T-cell (primary cell): ENCODE data around the gene PCGF2. TPM values are rescaled to one million over a fixed set of nuclear protein-coding genes. Genes with fewer than 3 reads are reported as not detected.

ENCODE experiments used
- ATAC-seq, 4 experiments: fragments of 200-7000 bp in 3 of 4; fragments of 150-1000 bp in 1 of 4; cut with Tn5 transposase; replicated peaks in 1 of 4; 1 replicate in 3 of 4; 2 replicates in 1 of 4; pipeline ENCODE4 v1.10.0; 2021; ENCODE audit warnings: moderate library complexity in 3 of 4, mild to moderate bottlenecking in 2 of 4, moderate number of reproducible peaks in 1 of 4
- CTCF ChIA-PET, 2 donors: fragments of 300-600 bp; sonication (Branson Sonifier 250); formaldehyde crosslinking; loops; one replicate each; lab custom pipeline; 2022; ENCODE audit warnings: antibody characterized with exemption in 2 of 2; lab: Charles Lee
- POLR2A ChIA-PET, 2 donors: fragments of 300-600 bp; sonication (Branson Sonifier 250); formaldehyde crosslinking; loops; one replicate each; lab custom pipeline; 2022; ENCODE audit warnings: antibody characterized with exemption in 2 of 2; lab: Charles Lee
- DNase-seq, 35 experiments: peaks; one replicate each; pipeline versions ENCODE4 v3.0.0 to v3.0.0-alpha.2; 2013 to 2023
- H3K27ac ChIP-seq: one replicate; pipeline ENCODE4 v1.5.1; 2013; ENCODE audit warnings: low read length
- H3K27me3 ChIP-seq, 2 experiments: replicated peaks in 1 of 2; 1 replicate in 1 of 2; 2 replicates in 1 of 2; pipeline versions ENCODE4 v1.6.1 to v1.7.0; 2013; ENCODE audit warnings: low read length in 1 of 2, mixed read lengths in 1 of 2; ENCODE audit not compliant: control insufficient read depth in 2 of 2, insufficient read depth in 2 of 2; ENCODE audit errors: extremely low read depth in 1 of 2
- H3K36me3 ChIP-seq, 2 donors: 1 replicate in 1 of 2; 2 replicates in 1 of 2; pipeline versions ENCODE4 v1.6.1 to v1.7.0; 2013; ENCODE audit warnings: low read length in 1 of 2; ENCODE audit not compliant: control insufficient read depth in 2 of 2, insufficient read depth in 1 of 2; ENCODE audit errors: extremely low read depth in 1 of 2
- H3K4me1 ChIP-seq, 2 experiments: 1 replicate in 1 of 2; 2 replicates in 1 of 2; pipeline versions ENCODE4 v1.6.1 to v1.7.0; 2013; ENCODE audit warnings: low read length in 2 of 2, mixed read lengths in 1 of 2; ENCODE audit not compliant: insufficient read depth in 2 of 2, control insufficient read depth in 1 of 2; ENCODE audit errors: extremely low read depth in 1 of 2
- H3K4me3 ChIP-seq, 2 donors: 1 replicate in 1 of 2; 2 replicates in 1 of 2; pipeline versions ENCODE4 v1.5.1 to v1.7.0; 2013; ENCODE audit warnings: mild to moderate bottlenecking in 2 of 2, low read length in 1 of 2, moderate library complexity in 1 of 2; ENCODE audit not compliant: control insufficient read depth in 1 of 2; ENCODE audit errors: extremely low read depth in 1 of 2
- H3K9me3 ChIP-seq: 2 replicates; pipeline ENCODE4 v1.7.0; 2013
- H3K27ac Mint-ChIP-seq, 2 donors: one replicate each; pipeline ENCODE4 v1.8.0; 2020 to 2021; ENCODE audit warnings: mild to moderate bottlenecking in 2 of 2, mixed read lengths in 2 of 2
- H3K27me3 Mint-ChIP-seq, 2 donors: one replicate each; pipeline ENCODE4 v1.8.0; 2021 to 2022; ENCODE audit warnings: mixed read lengths in 2 of 2
- H3K36me3 Mint-ChIP-seq: one replicate; pipeline ENCODE4 v1.8.0; 2021; ENCODE audit warnings: mixed read lengths
- H3K4me1 Mint-ChIP-seq, 3 donors: one replicate each; pipeline ENCODE4 v1.8.0; 2020 to 2022; ENCODE audit warnings: mixed read lengths in 3 of 3, mild to moderate bottlenecking in 1 of 3
- H3K4me3 Mint-ChIP-seq, 3 donors: one replicate each; pipeline ENCODE4 v1.8.0; 2020 to 2022; ENCODE audit warnings: mild to moderate bottlenecking in 3 of 3, mixed read lengths in 3 of 3, moderate library complexity in 3 of 3
- H3K9me3 Mint-ChIP-seq, 3 donors: one replicate each; pipeline ENCODE4 v1.8.0; 2020 to 2022; ENCODE audit warnings: mixed read lengths in 3 of 3
- WGBS: methylation state at CpG from one replicate; pipeline ENCODE4 v1.1.5; 2013; ENCODE audit warnings: missing lambda C conversion rate; ENCODE audit not compliant: insufficient coverage; 5-methylcytosine and 5-hydroxymethylcytosine counted together
- total RNA-seq, 35 experiments: library from RNA in 6 of 35; stranded (reverse) in 6 of 35; fragments of 120-200 nt in 1 of 35; gene quantifications; one replicate each; pipeline versions ENCODE4 v1.2.1 to v1.2.4 and lab custom pipeline; 2013 to 2026

The PCGF2 gene
- total RNA-seq, 5 donors from 2014 or later (not counting 1 experiment from before 2014, with no cell fraction given) = 0.28 to 0.69 (median 0.53) TPM; not detected in 2

DNA sequence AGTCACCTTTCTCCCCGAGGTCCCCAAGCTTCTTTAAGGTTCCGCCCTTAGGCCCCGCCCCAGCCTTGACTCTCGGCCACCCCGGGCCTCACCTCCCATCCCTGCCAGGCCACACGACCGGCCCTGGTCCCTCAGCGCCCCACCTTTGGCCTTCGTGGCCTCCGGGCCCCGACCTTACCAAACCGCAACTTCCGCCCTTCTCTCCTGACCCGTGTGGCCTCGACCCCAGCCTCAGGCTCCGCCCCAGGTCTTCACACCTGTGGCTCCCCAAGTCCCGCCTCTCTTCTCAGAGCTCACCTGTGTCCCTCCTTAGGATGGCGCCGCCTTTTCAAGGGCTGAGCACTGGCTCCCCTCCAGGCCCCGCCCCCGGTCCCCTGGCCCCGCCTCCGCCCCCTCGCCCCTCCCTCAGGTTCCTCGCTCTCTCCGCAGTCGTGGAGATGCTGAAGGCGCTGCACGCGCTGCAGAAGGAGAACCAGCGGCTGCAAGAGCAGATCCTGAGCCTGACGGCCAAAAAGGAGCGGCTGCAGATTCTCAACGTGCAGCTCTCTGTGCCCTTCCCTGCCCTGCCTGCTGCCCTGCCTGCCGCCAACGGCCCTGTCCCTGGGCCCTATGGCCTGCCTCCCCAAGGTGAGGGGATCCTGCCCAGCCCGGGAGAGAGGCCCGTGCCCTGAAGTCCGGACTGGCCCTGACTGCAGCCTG, 28.0 kb downstream of the PCGF2 start:
- H3K36me3 Mint-ChIP-seq = peaks cover 32% of the 10 kb centered on the region
- POLR2A ChIA-PET = no interaction called here
- Histone ChIP-seq H3K9me3 (no peaks in the 10 kb centered on the region), H3K36me3 (peaks cover 26 to 89% of the 10 kb centered on the region in 2 donors), H3K27ac (no peak overlapping the region), H3K4me3 (no peak overlapping the region), H3K4me1 (peaks cover 4 to 69% of the 10 kb centered on the region in 2 experiments), H3K27me3 (no peaks in the 10 kb centered on the region)
- no peak for DNase-seq
- no peaks in the 10 kb centered on the region for H3K27me3 Mint-ChIP-seq
- ATAC-seq = peak in 1 of 4 experiments; percentile 24
- 88% methylated on average over 32 of the region's 39 CpGs for WGBS
- peak overlapping the region in 1 of 2 donors; percentile 44 for H3K27ac Mint-ChIP-seq
- H3K4me3 Mint-ChIP-seq = no peak overlapping the region
- peaks cover 33 to 45% (median 36%) of the 10 kb centered on the region in 3 donors for H3K4me1 Mint-ChIP-seq
- CTCF ChIA-PET = no interaction called here
- no peaks in the 10 kb centered on the region for H3K9me3 Mint-ChIP-seq

DNA sequence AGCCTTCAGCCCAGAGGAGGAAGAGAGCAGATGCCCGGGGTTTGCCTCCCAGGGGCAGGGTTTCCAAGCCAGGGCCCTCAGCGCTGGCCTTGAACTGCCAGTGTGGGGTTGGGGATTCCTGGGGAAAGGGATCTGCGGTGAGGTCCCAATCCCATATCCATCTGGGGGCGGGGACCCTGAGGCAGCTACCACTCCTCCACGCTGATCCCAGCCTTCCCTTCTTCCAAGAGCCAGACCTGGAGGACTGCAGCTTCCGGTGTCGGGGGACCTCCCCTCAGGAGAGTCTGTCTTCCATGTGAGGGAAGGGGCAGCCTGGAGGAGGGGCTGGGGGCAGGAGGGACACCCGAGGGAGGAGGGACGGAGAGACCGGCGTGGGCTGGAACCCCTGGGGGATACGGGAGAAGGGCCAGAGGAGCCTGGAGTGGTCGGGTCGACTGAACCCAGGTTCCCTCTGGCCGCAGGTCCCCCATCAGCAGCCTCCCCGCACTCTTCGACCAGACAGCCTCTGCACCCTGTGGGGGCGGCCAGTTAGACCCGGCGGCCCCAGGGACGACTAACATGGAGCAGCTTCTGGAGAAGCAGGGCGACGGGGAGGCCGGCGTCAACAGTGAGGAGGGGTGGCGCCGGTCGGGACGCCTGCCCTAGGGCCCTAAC, 28.7 kb downstream of the PCGF2 start:
- WGBS = 97% methylated on average over 22 of the region's 29 CpGs
- H3K4me3 Mint-ChIP-seq = no peak overlapping the region
- peak overlapping the region in 1 of 2 donors; percentile 39 for H3K27ac Mint-ChIP-seq
- H3K27me3 Mint-ChIP-seq = no peaks in the 10 kb centered on the region
- DNase-seq = no peak
- Histone ChIP-seq H3K36me3 (peaks cover 23 to 90% of the 10 kb centered on the region in 2 donors), H3K4me1 (peaks cover 0 to 62% of the 10 kb centered on the region in 2 experiments), H3K27me3 (no peaks in the 10 kb centered on the region), H3K4me3 (no peak overlapping the region), H3K9me3 (no peaks in the 10 kb centered on the region), H3K27ac (no peak overlapping the region)
- no peaks in the 10 kb centered on the region for H3K9me3 Mint-ChIP-seq
- no peak for ATAC-seq
- peaks cover 37% of the 10 kb centered on the region for H3K36me3 Mint-ChIP-seq
- ChIA-PET POLR2A (no interaction called here), CTCF (interaction anchor here in 1 of 2 donors (0.8 to 1.0 kb wide), 2 partner anchors 9 to 12 kb away, joined by 5 read pairs; no protein-coding TSS in a partner anchor)
- peaks cover 28 to 43% (median 30%) of the 10 kb centered on the region in 3 donors for H3K4me1 Mint-ChIP-seq

DNA sequence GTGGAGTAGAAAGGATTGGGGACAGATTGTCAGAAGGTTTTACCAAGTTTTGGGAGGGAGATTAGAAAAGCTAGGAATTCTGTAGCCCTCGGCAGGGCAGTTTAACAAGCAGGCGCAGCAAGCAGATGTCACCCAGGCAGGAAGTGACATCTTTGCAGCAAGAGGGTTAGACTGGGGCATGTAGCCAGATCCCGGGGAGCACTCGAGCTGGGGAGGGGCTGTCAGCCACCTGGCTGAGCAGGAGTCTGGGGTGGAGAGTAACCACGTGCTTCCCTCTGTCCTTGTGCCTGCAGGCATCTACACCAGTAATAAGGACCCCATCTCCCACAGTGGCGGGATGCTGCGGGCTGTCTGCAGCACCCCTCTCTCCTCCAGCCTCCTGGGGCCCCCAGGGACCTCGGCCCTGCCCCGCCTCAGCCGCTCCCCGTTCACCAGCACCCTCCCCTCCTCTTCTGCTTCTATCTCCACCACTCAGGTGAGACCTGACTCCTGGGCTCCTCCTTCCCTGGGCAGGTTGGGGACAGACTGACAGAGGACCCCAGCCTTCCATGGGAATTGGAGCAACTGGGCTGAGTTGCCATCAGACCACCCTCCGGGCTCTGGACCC, 30.9 kb downstream of the PCGF2 start:
- peaks cover 0 to 60% of the 10 kb centered on the region in 2 experiments for H3K4me1 ChIP-seq
- H3K27me3 Mint-ChIP-seq = no peaks in the 10 kb centered on the region
- H3K4me3 ChIP-seq = no peak overlapping the region
- H3K4me1 Mint-ChIP-seq = peaks cover 22 to 32% (median 26%) of the 10 kb centered on the region in 3 donors
- peaks cover 41% of the 10 kb centered on the region for H3K36me3 Mint-ChIP-seq
- no peak for DNase-seq
- WGBS = 91% methylated on average over 9 of the region's 12 CpGs
- H3K9me3 Mint-ChIP-seq = no peaks in the 10 kb centered on the region
- H3K4me3 Mint-ChIP-seq = no peak overlapping the region
- H3K27ac ChIP-seq = no peak overlapping the region
- peaks cover 32 to 96% of the 10 kb centered on the region in 2 donors for H3K36me3 ChIP-seq
- H3K9me3 ChIP-seq = no peaks in the 10 kb centered on the region
- CTCF ChIA-PET = no interaction called here
- ATAC-seq = no peak
- peak overlapping the region; percentile 34 to 50 for H3K27ac Mint-ChIP-seq
- POLR2A ChIA-PET = no interaction called here
- no peaks in the 10 kb centered on the region for H3K27me3 ChIP-seq

DNA sequence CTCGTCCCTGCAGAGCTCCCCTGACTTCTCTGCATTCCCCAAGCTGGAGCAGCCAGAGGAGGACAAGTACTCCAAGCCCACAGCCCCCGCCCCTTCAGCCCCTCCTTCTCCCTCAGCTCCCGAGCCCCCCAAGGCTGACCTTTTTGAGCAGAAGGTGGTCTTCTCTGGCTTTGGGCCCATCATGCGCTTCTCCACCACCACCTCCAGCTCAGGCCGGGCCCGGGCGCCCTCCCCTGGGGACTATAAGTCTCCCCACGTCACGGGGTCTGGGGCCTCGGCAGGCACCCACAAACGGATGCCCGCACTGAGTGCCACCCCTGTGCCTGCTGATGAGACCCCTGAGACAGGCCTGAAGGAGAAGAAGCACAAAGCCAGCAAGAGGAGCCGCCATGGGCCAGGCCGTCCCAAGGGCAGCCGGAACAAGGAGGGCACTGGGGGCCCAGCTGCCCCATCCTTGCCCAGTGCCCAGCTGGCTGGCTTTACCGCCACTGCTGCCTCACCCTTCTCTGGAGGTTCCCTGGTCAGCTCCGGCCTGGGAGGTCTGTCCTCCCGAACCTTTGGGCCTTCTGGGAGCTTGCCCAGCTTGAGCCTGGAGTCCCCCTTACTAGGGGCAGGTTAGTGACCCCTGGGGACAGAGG, 31.6 kb downstream of the PCGF2 start:
- 96% methylated on average over 17 of the region's 18 CpGs for WGBS
- H3K27ac ChIP-seq = no peak overlapping the region
- H3K4me3 Mint-ChIP-seq = no peak overlapping the region

DNA sequence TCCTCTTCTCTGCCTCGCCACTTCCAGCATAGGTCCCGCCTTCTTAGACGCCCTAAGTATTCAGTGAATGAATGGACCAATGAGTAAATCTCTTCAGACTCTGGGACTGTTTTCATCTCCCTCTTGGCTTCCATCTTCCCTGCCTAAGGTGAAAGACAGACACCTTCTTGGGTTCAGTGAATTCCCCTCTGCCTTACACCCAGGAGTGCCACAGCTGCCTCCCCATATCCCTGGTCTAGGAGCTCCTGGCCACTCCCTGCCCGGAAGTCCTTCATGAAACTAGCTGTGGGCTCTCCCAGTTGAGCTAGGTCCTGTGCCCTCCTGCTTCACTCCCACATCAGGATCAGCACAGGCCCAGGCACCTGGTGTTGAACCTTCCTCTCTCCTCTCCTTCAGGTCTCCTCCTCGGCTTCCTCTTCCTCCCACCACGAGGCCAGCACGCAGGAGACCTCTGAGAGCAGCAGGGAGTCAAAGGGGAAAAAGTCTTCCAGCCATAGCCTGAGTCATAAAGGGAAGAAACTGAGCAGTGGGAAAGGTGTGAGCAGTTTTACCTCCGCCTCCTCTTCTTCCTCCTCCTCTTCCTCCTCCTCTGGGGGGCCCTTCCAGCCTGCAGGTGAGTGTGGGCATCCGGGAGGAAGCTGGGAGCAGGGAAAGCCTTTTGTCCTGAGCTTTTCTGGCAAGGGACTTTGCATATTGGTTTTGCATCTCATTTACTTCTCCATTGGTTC, 32.8 kb downstream of the PCGF2 start:
- Mint-ChIP-seq H3K36me3 (peaks cover 50% of the 10 kb centered on the region), H3K4me1 (peaks cover 28 to 34% (median 28%) of the 10 kb centered on the region in 3 donors), H3K27ac (peak overlapping the region; percentile 68 to 72), H3K4me3 (no peak overlapping the region), H3K27me3 (no peaks in the 10 kb centered on the region), H3K9me3 (no peaks in the 10 kb centered on the region)
- ATAC-seq (no peak), DNase-seq (no peak)
- Histone ChIP-seq H3K27ac (peak overlapping the region; percentile 20), H3K36me3 (peaks cover 38 to 96% of the 10 kb centered on the region in 2 donors), H3K4me1 (peaks cover 6 to 61% of the 10 kb centered on the region in 2 experiments), H3K4me3 (no peak overlapping the region), H3K9me3 (no peaks in the 10 kb centered on the region), H3K27me3 (no peaks in the 10 kb centered on the region)
- CTCF ChIA-PET = interaction anchor here in 1 of 2 donors (0.5 kb wide), 1 partner anchor 339 kb away, joined by 4 read pairs; no protein-coding TSS in a partner anchor
- 82% methylated on average over 1 of the region's 9 CpGs for whole genome bisulfite sequencing
- POLR2A ChIA-PET = no interaction called here

More for the DNA sequence above, 31.6 kb downstream of the PCGF2 start:
- Histone ChIP-seq H3K27me3 (no peaks in the 10 kb centered on the region), H3K9me3 (no peaks in the 10 kb centered on the region), H3K4me3 (no peak overlapping the region), H3K36me3 (peaks cover 34 to 96% of the 10 kb centered on the region in 2 donors), H3K4me1 (peaks cover 0 to 58% of the 10 kb centered on the region in 2 experiments)
- H3K4me1 Mint-ChIP-seq = peaks cover 23 to 33% (median 27%) of the 10 kb centered on the region in 3 donors
- CTCF ChIA-PET = no interaction called here
- POLR2A ChIA-PET = interaction anchor here in 1 of 2 donors (0.6 kb wide), 1 partner anchor 19 kb away, joined by 3 read pairs; no protein-coding TSS in a partner anchor
- H3K27me3 Mint-ChIP-seq = no peaks in the 10 kb centered on the region
- H3K36me3 Mint-ChIP-seq = peaks cover 44% of the 10 kb centered on the region
- ATAC-seq (no peak), DNase-seq (no peak)
- H3K27ac Mint-ChIP-seq = peak overlapping the region in 1 of 2 donors; percentile 50
- no peaks in the 10 kb centered on the region for H3K9me3 Mint-ChIP-seq
